ENCODE measurements around the gene KRTAP1-4. TPM values are rescaled to one million over a fixed set of nuclear protein-coding genes. Genes with fewer than 3 reads are reported as not detected.
"Not testable (repeated sequence)": the region's sequence is repeated elsewhere in the genome, so short reads cannot be mapped to it uniquely, and the experiment has no call there.

The KRTAP1-4 gene
- total RNA-seq, 4 donors from 2014 or later = not detected

DNA sequence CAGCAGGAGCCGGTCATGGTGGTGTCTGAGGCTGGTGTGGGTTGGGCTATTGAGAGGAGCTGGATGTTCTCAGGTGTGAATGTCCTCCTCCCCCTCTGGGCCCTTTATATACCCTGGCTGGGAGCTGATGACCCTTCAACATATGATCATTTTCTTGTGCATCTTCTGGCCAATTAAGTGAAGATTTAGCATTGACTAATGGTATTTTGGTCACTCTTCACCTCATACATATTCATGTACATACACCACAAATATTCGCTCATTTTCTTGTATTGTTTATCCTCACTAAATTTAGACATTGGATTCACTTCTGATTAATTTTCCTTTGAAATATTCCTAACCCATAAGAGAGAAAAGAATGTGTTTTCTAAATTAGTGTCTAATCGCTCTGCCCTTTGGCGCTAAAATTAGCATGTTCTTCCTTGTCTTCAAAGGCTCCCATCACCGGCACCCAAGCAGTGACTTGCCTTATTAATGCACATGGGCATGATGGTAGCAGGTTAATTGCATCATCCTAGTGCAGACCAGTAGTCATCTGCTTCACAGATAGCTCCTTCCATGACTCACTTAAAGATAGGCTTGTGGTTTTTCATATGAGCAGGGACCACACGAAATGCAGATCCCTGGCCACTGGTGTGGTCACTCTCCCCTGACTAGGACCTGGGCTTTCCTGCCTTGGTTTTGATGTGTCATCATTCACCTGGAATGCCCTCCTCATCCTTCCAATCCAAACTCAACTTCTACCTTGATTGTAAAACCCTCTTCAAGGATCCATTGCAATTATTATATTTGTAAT lies 36.0 kb upstream of the KRTAP1-4 start, which contains the start of gene KRTAP2-4:
TSS of gene KRTAP2-4 (minus strand) at position 51 of the 796 bp plus-strand sequence. CDS start at position 17, 34 bp downstream.
- DNase-seq (ENCODE audit: low spot score) = no peak
- no peak for TF ChIP-seq CTCF (IDR thresholded peaks at IDR 0.05)
- no peak for ATAC-seq (ENCODE audit: low FRiP score)

DNA sequence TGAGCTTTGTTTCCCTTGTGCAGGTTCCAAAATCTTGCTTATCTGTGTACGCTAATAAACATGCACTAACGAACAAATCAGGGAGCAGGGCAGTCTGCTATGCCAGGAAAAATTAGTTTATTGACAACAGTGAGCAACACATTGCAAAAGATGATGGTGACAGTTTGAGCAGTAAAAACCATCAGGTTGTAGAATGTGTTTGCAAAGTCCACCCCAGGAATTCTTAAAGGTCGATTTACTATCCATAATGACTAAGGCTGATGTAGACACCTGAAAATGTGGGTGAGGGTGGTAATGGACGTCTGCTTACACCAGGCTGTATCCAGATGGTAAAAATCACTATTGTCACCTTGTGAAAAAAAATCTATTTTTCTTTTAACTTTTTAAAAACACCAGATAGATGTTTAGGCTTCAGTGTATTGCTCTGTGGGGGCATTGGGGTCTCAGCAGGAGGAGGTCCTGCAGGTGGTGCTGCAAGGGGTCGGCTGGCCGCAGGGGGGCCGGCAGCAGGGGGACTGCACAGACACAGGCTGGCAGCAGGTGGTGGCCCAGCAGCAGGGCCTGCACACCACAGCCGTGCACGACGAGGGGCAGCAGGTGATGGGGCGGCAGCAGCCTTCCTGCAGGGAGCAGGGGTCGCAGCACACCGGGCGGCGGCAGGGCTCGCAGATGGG lies 35.2 kb upstream of the KRTAP1-4 start:
- DNase-seq (ENCODE audit: low spot score); ATAC-seq (ENCODE audit: low FRiP score): not testable (repeated sequence)

DNA sequence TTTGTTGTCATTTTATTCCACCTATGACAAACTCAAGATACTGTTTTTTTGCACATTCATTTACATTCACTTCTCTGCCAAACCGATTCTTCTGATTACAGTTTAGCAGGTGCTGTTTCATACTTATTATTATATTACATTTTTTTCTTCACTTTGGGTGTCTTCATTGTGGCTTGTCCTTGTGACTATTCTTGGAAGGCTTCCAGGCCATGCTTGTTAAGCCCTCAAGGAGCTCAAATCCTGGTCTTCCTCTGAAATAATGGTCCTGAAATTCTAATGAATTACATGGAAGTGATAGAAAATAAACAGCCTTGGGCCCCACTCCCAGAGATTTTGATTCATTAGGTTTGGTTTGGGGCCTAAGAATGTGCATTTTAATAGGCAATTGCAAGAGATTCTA lies 34.3 kb upstream of the KRTAP1-4 start:
- DNase-seq (ENCODE audit: low spot score) (no peak), ATAC-seq (ENCODE audit: low FRiP score) (no peak)
- no peak for TF ChIP-seq CTCF (IDR thresholded peaks at IDR 0.05)

DNA sequence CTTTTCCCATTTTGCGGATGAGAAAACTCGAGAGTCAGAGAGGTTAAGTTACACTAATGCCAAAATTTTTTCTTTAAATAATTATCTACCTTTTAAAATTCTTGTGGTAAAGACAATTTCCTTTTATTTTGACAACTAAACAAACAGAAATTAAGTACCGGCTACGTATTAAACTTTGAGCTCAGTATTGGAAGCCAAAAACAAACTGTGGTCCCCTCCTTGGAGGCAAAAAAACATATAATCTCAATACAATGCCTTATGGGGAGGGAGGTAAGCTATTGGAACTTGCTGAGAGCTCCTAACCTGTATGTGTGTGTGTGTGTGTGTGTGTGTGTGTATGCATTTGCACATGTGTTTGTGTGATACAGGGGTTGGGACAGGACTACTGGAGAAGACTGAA lies 33.5 kb upstream of the KRTAP1-4 start:
- TF ChIP-seq CTCF (IDR thresholded peaks at IDR 0.05) = no peak
- no peak for DNase-seq (ENCODE audit: low spot score)
- ATAC-seq (ENCODE audit: low FRiP score) = no peak

- no peak for TF ChIP-seq CTCF (IDR thresholded peaks at IDR 0.05)
- DNase-seq (ENCODE audit: low spot score) (no peak), ATAC-seq (ENCODE audit: low FRiP score) (no peak)
Observed at GRCh38 chr17:41061964-41062363, 32.0 kb upstream of the KRTAP1-4 start.

GRCh38 chr17:41060052-41060604 lies 30.1 kb upstream of the KRTAP1-4 start, which contains the start of gene KRTAP2-3:
Gene KRTAP2-3, minus strand, starts transcription at chr17:41060114. Its CDS starts 64 bp downstream, at chr17:41060050.
- no peak for DNase-seq (ENCODE audit: low spot score)
- TF ChIP-seq CTCF (IDR thresholded peaks at IDR 0.05) = no peak
- no peak for ATAC-seq (ENCODE audit: low FRiP score)

DNA sequence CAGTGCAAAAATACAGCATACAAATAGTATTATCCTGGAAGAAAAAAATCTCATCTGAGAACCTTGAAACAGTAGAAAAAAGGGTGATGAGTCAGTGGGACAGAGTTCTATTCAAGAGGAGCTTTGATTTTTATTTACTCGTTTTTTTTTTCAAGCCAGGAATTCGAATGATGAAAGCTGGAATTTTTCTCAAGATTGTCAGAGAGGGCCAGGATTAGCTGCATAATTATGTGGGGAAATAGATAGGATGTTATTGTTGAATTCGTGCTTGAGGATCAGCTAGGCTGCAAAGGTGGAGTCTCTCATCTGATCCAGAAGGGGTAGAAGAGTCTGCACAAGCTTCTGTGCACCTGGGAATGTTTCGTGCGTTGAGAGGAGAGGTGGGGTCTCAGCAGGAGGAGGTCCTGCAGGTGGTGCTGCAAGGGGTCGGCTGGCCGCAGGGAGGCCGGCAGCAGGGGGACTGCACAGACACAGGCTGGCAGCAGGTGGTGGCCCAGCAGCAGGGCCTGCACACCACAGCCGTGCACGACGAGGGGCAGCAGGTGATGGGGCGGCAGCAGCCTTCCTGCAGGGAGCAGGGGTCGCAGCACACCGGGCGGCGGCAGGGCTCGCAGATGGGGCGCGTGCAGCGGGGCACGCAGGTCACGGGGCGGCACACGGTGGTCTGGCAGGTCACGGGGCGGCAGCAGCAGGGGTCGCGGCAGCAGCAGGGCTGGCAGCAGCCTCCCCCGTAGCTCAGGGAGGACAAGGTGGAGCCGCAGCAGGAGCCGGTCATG lies 29.5 kb upstream of the KRTAP1-4 start:
- not testable (repeated sequence) for DNase-seq (ENCODE audit: low spot score); ATAC-seq (ENCODE audit: low FRiP score)

Measured in omental fat pad (tissue), 4 donors.